GM19193 (cell line): ENCODE results near the gene CTNNA2.

ENCODE experiments used
- POLR2A ChIP-seq: IDR thresholded peaks from 4 replicates; pipeline ENCODE4 v1.6.1; 2011; ENCODE audit not compliant: insufficient read depth, insufficient read length; ENCODE audit errors: extremely low read depth

The CTNNA2 gene

DNA sequence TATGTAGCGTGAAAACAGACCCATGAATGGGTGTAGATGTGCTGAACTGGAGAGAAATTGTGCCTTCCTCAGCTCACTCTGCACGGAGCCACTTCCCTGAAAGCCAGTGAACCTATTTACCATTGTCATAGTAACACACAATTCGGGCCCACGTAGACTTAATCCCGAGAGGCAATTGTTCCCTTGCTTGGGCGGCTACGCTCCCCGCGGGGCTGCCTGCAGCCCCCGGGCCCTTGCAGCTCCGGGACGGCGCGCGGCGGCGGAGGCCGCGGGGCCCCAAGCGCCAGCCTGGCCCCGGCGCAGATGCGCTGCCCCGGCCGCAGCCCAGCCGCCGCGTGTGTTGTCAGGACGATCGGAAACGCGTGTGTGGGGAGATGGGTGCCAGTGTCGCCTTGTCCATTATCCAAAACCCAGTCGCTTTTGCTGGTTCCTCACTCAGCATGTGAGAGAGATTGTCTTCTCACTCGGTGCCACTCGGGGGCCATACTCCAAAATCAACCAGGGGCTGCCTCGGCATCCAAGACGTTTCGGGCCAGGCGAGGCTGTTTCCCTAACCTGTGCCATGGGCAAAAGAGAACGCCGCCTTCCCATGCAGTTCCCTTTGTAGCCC, 809.6 kb downstream of the CTNNA2 start:
- no peak for TF ChIP-seq POLR2A

- TF ChIP-seq POLR2A = no peak
Observed at GRCh38 chr2:80322958-80323357, 810.1 kb downstream of the CTNNA2 start.

GRCh38 chr2:80323610-80324009, 810.8 kb downstream of the CTNNA2 start:
- TF ChIP-seq POLR2A = no peak

- TF ChIP-seq POLR2A = no peak
Observed at GRCh38 chr2:80324525-80324924, 811.7 kb downstream of the CTNNA2 start.

DNA sequence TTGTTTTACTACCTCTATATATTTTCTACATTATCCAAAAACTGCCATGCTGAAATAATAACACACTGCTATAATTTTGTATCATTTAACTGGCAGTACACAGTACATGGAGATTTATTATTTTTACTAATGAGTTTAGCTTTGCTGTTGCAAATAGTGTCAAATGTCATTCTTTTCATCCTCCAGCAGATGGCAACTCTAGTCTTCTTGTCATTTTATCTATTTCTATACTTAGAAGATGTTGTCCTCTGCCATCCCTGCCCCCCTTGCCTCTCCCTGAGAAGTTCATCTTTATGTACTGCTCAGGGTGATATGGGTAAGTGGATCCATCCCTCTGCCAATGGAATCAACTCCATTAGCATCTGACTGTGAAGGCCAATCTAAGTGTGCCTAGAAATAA, 813.4 kb downstream of the CTNNA2 start:
- TF ChIP-seq POLR2A = no peak

DNA sequence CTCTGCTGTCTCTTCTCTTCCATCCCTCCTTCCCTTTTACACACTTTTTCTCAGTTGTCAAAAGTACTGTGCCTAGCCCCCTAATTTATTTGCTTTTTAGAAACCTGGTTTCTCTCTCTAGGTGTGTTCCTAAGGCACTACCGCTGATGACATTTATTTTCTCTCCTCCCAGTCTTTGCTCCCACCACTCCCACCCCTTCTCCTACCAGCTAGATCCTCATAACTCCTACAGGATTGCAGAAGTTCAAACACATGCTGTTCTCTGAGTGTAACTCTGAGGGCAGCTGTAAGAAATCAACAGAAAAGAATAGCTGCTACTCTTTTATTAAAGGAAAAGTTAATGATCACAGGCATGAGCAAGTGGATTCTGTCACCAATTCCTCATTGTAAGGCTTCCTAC, 814.0 kb downstream of the CTNNA2 start:
- TF ChIP-seq POLR2A = no peak

- no peak for TF ChIP-seq POLR2A
Observed at GRCh38 chr2:80328159-80328571, 815.3 kb downstream of the CTNNA2 start.

DNA sequence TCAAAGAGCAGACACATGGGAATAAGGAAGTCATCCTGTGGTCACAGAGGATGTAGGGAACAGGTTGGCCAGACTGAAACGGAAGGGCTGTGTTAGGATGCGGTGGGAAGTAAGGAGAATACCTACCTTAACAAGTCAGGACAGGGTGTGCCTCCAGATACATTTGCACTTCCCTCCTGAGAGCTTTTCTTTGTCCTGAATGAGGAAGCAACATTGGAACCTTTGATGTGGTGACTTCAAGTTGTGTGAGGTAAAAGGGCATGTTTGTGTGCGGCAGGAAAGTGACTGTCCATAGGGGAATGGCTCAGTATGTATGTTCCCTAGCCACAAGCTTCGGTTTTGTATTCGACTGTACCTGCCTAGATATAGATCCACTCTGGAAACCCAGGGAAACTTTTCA, 816.6 kb downstream of the CTNNA2 start:
- no peak for TF ChIP-seq POLR2A

- no peak for TF ChIP-seq POLR2A
Observed at GRCh38 chr2:80330527-80331450, 817.9 kb downstream of the CTNNA2 start.

- no peak for TF ChIP-seq POLR2A
Observed at GRCh38 chr2:80333886-80334285, 821.0 kb downstream of the CTNNA2 start.

DNA sequence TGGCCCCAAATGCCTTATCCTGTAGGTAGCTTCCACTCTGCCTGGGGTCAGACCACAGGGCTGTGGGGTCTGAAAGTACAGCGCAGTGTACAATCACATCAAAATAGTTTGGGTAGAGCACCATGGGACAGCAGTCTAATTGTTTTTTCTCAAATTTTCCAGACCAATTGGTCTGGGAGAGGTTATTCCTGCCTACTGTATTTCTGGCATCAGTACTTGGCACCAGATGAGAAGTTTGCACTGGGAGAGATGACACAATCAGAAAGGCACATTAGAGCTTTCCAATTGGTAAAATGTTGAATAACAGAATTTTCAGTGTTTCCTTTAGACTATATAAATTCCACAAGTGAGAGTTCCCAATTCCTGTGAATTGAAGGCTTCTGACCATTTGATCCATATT, 822.6 kb downstream of the CTNNA2 start:
- no peak for TF ChIP-seq POLR2A

GRCh38 chr2:80338794-80339193, 825.9 kb downstream of the CTNNA2 start:
- no peak for TF ChIP-seq POLR2A

- no peak for TF ChIP-seq POLR2A
Observed at GRCh38 chr2:80340022-80340421, 827.2 kb downstream of the CTNNA2 start.

DNA sequence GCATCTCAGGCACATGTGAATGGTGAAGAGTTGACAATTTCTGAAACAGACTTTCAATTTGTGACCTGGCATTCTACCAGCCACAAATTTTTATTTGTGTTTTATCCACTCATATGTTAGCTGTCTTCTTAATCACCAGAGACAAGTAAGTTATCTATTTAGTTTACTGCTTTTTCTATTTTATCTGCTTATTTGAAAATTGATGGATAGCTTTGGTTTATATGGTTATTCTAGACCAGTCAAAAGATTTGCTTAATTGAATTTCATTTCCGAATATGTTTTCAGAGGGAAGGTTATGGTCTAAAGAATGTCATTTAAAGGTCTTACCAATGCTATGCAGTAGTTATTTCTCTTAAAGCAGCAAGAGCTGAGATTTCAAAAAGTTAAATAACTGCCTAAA, 835.2 kb downstream of the CTNNA2 start:
- no peak for TF ChIP-seq POLR2A

- TF ChIP-seq POLR2A = no peak
Observed at GRCh38 chr2:80348953-80349352, 836.1 kb downstream of the CTNNA2 start.

DNA sequence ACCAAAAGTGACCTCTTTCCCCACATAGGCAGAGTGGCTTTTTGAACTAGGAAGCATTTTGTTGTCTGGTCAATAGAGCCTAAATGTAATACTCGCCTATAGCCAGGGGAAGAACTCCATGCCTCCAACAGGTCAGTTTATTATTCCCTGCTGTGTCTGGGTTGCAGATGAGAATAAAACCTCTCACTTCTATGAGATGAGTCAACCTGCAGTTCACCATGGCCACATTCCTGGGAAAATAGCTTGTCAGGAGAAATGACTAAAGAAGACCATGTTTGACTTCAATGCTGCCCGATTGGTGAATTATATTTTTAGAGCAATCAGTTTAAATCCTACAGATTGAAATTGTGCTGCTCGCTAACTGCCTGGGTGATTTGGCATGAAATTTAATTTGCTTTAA, 838.4 kb downstream of the CTNNA2 start:
- TF ChIP-seq POLR2A = no peak
